ENCODE data around the gene SEC11A.
A peak's percentile ranks its signal among the peaks of the same experiment; 100 is the strongest.
"Not testable (repeated sequence)": the region's sequence is repeated elsewhere in the genome, so short reads cannot be mapped to it uniquely, and the experiment has no call there.

SEC11A gene

GRCh38 chr15:84736375-84736774 is 20.4 kb upstream of the SEC11A start:
- Histone ChIP-seq H3K27ac (ENCODE audit: low read depth, low read length) (no peak overlapping the region), H3K9ac (ENCODE audit: low read depth, low read length) (no peak overlapping the region), H3K27me3 (ENCODE audit: control insufficient read depth, insufficient read depth, low read length) (no peaks in the 10 kb centered on the region), H3K9me3 (ENCODE audit: control insufficient read depth, insufficient read depth, low read length) (no peaks in the 10 kb centered on the region), H3K4me1 (ENCODE audit: control insufficient read depth, insufficient read depth, low read length) (peaks cover 8% of the 10 kb centered on the region), H3K4me3 (ENCODE audit: low read depth, low read length) (no peak overlapping the region), H3K36me3 (ENCODE audit: control insufficient read depth, insufficient read depth, low read length) (no peaks in the 10 kb centered on the region)

GRCh38 chr15:84735480-84736061 is 19.6 kb upstream of the SEC11A start:
- H3K27me3 ChIP-seq (ENCODE audit: control insufficient read depth, insufficient read depth, low read length); H3K36me3 ChIP-seq (ENCODE audit: control insufficient read depth, insufficient read depth, low read length); H3K9ac ChIP-seq (ENCODE audit: low read depth, low read length); H3K4me1 ChIP-seq (ENCODE audit: control insufficient read depth, insufficient read depth, low read length); H3K9me3 ChIP-seq (ENCODE audit: control insufficient read depth, insufficient read depth, low read length): not testable (repeated sequence)
- H3K27ac ChIP-seq (ENCODE audit: low read depth, low read length): peak overlapping the region; percentile 85
- H3K4me3 ChIP-seq (ENCODE audit: low read depth, low read length): peak overlapping the region; percentile 31

- Histone ChIP-seq H3K36me3 (ENCODE audit: control insufficient read depth, insufficient read depth, low read length) (no peaks in the 10 kb centered on the region), H3K27ac (ENCODE audit: low read depth, low read length) (peak overlapping the region; percentile 85), H3K9ac (ENCODE audit: low read depth, low read length) (no peak overlapping the region; the same call in 1 of the 2 replicates), H3K4me3 (ENCODE audit: low read depth, low read length) (peak overlapping the region; percentile 31), H3K27me3 (ENCODE audit: control insufficient read depth, insufficient read depth, low read length) (no peaks in the 10 kb centered on the region), H3K9me3 (ENCODE audit: control insufficient read depth, insufficient read depth, low read length) (no peaks in the 10 kb centered on the region), H3K4me1 (ENCODE audit: control insufficient read depth, insufficient read depth, low read length) (peaks cover 8% of the 10 kb centered on the region)
These were observed 19.0 kb upstream of the SEC11A start for GRCh38 chr15:84734794-84735479.

DNA sequence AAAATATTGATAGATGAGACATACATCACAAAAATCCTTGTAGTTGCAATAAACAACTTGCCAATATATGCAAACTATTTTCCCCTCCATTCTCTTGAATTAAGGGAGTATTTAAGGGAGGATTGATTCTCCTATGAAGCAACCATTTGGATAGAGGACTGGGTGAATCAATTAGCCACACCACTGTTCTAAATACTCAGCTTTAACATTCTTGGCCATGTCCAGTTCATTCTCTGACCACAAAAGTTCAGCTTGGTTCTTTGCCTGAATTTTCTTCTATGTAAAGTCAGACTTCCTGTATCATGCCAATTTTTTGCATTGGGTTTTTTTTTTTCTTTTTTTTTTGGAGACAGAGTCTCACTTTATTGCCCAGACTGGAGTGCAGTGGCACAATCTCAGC is 15.8 kb upstream of the SEC11A start:
- Histone ChIP-seq H3K4me1 (ENCODE audit: control insufficient read depth, insufficient read depth, low read length) (peaks cover 8% of the 10 kb centered on the region), H3K36me3 (ENCODE audit: control insufficient read depth, insufficient read depth, low read length) (no peaks in the 10 kb centered on the region), H3K9me3 (ENCODE audit: control insufficient read depth, insufficient read depth, low read length) (no peaks in the 10 kb centered on the region), H3K9ac (ENCODE audit: low read depth, low read length) (no peak overlapping the region), H3K27me3 (ENCODE audit: control insufficient read depth, insufficient read depth, low read length) (no peaks in the 10 kb centered on the region), H3K4me3 (ENCODE audit: low read depth, low read length) (no peak overlapping the region), H3K27ac (ENCODE audit: low read depth, low read length) (no peak overlapping the region)

DNA sequence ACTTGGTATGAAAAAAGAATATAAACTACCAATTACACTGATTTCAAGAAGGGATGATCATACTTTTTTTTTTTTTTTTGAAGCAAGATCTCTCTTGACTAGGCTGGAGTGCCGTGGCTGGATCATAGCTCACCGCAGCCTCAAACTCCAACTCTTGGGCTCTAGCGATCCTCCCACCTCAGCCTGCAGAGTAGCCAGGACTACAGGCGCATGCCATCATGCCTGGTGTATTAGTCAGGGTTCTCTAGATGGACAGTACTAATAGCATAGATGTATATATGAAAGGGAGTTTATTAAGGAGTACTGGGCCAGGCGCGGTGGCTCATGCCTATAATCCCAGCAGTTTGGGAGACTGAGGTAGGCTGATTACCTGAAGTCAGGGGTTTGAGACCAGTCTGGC is 11.5 kb upstream of the SEC11A start:
- Histone ChIP-seq H3K9me3 (ENCODE audit: control insufficient read depth, insufficient read depth, low read length) (no peaks in the 10 kb centered on the region), H3K27ac (ENCODE audit: low read depth, low read length) (no peak overlapping the region), H3K4me1 (ENCODE audit: control insufficient read depth, insufficient read depth, low read length) (no peaks in the 10 kb centered on the region), H3K9ac (ENCODE audit: low read depth, low read length) (no peak overlapping the region), H3K36me3 (ENCODE audit: control insufficient read depth, insufficient read depth, low read length) (no peaks in the 10 kb centered on the region), H3K27me3 (ENCODE audit: control insufficient read depth, insufficient read depth, low read length) (no peaks in the 10 kb centered on the region), H3K4me3 (ENCODE audit: low read depth, low read length) (no peak overlapping the region)

- Histone ChIP-seq H3K9ac (ENCODE audit: low read depth, low read length) (no peak overlapping the region), H3K36me3 (ENCODE audit: control insufficient read depth, insufficient read depth, low read length) (no peaks in the 10 kb centered on the region), H3K4me1 (ENCODE audit: control insufficient read depth, insufficient read depth, low read length) (0 out of 2 replicates have a peak, but pooled peaks cover 3% of the 10 kb centered on the region), H3K27ac (ENCODE audit: low read depth, low read length) (no peak overlapping the region), H3K27me3 (ENCODE audit: control insufficient read depth, insufficient read depth, low read length) (no peaks in the 10 kb centered on the region), H3K9me3 (ENCODE audit: control insufficient read depth, insufficient read depth, low read length) (no peaks in the 10 kb centered on the region), H3K4me3 (ENCODE audit: low read depth, low read length) (no peak overlapping the region)
These were observed 9.1 kb upstream of the SEC11A start for GRCh38 chr15:84725001-84725491.

- no peaks in the 10 kb centered on the region for H3K36me3 ChIP-seq (ENCODE audit: control insufficient read depth, insufficient read depth, low read length)
- no peaks in the 10 kb centered on the region for H3K27me3 ChIP-seq (ENCODE audit: control insufficient read depth, insufficient read depth, low read length)
- no peak overlapping the region for H3K9ac ChIP-seq (ENCODE audit: low read depth, low read length)
- no peak overlapping the region for H3K27ac ChIP-seq (ENCODE audit: low read depth, low read length)
- H3K9me3 ChIP-seq (ENCODE audit: control insufficient read depth, insufficient read depth, low read length): no peaks in the 10 kb centered on the region
- no peak overlapping the region for H3K4me3 ChIP-seq (ENCODE audit: low read depth, low read length)
- H3K4me1 ChIP-seq (ENCODE audit: control insufficient read depth, insufficient read depth, low read length): 0 out of 2 replicates have a peak, but pooled peaks cover 3% of the 10 kb centered on the region
These were observed 6.7 kb upstream of the SEC11A start for GRCh38 chr15:84722628-84723027.

DNA sequence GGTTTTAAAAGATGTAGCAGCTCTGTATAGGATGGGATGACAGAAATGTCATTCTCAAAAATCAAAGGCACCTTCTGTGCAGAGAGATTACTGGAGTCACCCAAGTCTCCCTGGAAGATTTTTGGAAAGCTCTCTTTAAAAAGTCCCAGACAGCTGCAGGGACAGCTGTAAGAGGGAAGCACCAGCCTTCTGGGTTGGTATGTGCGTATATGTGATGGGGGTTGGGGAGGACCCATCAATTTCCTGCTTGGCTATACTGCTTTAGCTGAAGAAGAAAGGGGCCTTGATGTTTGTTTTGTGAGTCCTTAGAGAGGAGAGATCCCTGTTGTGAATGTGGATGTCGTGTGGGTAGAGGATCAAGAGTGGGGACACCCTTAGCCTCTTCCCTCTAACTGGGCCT is 5.4 kb upstream of the SEC11A start:
- H3K9ac ChIP-seq (ENCODE audit: low read depth, low read length): no peak overlapping the region
- H3K4me1 ChIP-seq (ENCODE audit: control insufficient read depth, insufficient read depth, low read length): 0 out of 2 replicates have a peak, but pooled peaks cover 3% of the 10 kb centered on the region
- H3K4me3 ChIP-seq (ENCODE audit: low read depth, low read length): no peak overlapping the region
- no peak overlapping the region for H3K27ac ChIP-seq (ENCODE audit: low read depth, low read length)
- H3K36me3 ChIP-seq (ENCODE audit: control insufficient read depth, insufficient read depth, low read length): no peaks in the 10 kb centered on the region
- no peaks in the 10 kb centered on the region for H3K9me3 ChIP-seq (ENCODE audit: control insufficient read depth, insufficient read depth, low read length)
- H3K27me3 ChIP-seq (ENCODE audit: control insufficient read depth, insufficient read depth, low read length): no peaks in the 10 kb centered on the region

GRCh38 chr15:84715441-84716035 is 401 bp downstream of the SEC11A start:
- Histone ChIP-seq H3K4me1 (ENCODE audit: control insufficient read depth, insufficient read depth, low read length) (peaks cover 8% of the 10 kb centered on the region), H3K27ac (ENCODE audit: low read depth, low read length) (peak overlapping the region; percentile 91), H3K36me3 (ENCODE audit: control insufficient read depth, insufficient read depth, low read length) (peaks cover 18% of the 10 kb centered on the region), H3K4me3 (ENCODE audit: low read depth, low read length) (peak overlapping the region; percentile 91), H3K9ac (ENCODE audit: low read depth, low read length) (peak overlapping the region; percentile 83), H3K9me3 (ENCODE audit: control insufficient read depth, insufficient read depth, low read length) (no peaks in the 10 kb centered on the region), H3K27me3 (ENCODE audit: control insufficient read depth, insufficient read depth, low read length) (no peaks in the 10 kb centered on the region)

DNA sequence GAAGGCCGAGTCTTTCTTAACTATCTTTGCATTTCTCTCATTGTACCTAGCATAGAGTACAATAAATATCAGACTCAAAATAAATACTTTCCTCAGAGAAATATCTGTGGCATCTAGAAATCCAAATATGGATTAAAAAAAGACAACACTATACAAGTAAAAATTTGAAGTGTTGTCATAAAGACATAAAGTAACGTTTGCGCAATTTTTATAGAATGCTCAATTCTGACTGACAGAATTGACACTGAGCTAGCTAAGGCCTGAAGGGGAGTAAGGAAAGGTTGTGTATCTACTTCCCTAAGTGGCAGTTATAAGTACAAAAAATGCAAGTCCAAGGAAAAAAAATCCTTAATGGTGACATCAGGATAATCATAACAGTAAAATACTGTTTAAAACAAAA is 1.1 kb downstream of the SEC11A start:
- peaks cover 8% of the 10 kb centered on the region for H3K4me1 ChIP-seq (ENCODE audit: control insufficient read depth, insufficient read depth, low read length)
- H3K27ac ChIP-seq (ENCODE audit: low read depth, low read length): no peak overlapping the region
- peak overlapping the region; percentile 83 for H3K9ac ChIP-seq (ENCODE audit: low read depth, low read length)
- peaks cover 26% of the 10 kb centered on the region for H3K36me3 ChIP-seq (ENCODE audit: control insufficient read depth, insufficient read depth, low read length)
- H3K4me3 ChIP-seq (ENCODE audit: low read depth, low read length): peak overlapping the region; percentile 91
- no peaks in the 10 kb centered on the region for H3K27me3 ChIP-seq (ENCODE audit: control insufficient read depth, insufficient read depth, low read length)
- no peaks in the 10 kb centered on the region for H3K9me3 ChIP-seq (ENCODE audit: control insufficient read depth, insufficient read depth, low read length)

DNA sequence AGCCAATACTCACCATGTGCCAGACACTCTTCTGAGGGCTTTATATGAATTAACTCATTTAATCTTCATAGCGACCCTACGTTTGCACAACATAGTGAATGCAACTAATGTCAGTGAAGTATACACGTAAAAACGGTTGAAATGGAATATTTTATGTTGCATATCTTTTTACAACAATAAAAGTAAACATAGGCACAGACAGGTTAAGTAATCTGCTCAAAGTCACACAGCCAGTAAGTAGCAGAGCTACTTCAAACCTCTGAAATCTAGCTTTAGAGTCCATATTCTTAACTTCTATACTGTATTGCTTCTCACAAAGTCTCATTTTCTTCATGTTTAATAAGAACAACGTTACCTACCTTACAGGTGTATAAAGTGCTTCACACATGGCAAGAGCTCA is 1.6 kb downstream of the SEC11A start:
- Histone ChIP-seq H3K9ac (ENCODE audit: low read depth, low read length) (no peak overlapping the region), H3K27me3 (ENCODE audit: control insufficient read depth, insufficient read depth, low read length) (no peaks in the 10 kb centered on the region), H3K9me3 (ENCODE audit: control insufficient read depth, insufficient read depth, low read length) (no peaks in the 10 kb centered on the region), H3K4me1 (ENCODE audit: control insufficient read depth, insufficient read depth, low read length) (peaks cover 8% of the 10 kb centered on the region), H3K27ac (ENCODE audit: low read depth, low read length) (no peak overlapping the region), H3K4me3 (ENCODE audit: low read depth, low read length) (peak overlapping the region; percentile 91), H3K36me3 (ENCODE audit: control insufficient read depth, insufficient read depth, low read length) (peaks cover 30% of the 10 kb centered on the region)
